ENCODE results near the gene TSPAN19. TPM values are rescaled to one million over a fixed set of nuclear protein-coding genes. Genes with fewer than 3 reads are reported as not detected.
A peak's percentile ranks its signal among the peaks of the same experiment; 100 is the strongest.

The TSPAN19 gene
- total RNA-seq, 1 donor from 2014 or later: 6.6 TPM

- intact Hi-C loops (cut with DNase I): no loop called here
- H3K36me3 ChIP-seq: no peaks in the 10 kb centered on the region
- no peaks in the 10 kb centered on the region for H3K4me1 ChIP-seq
- H3K4me3 ChIP-seq: no peak overlapping the region
- H3K27me3 ChIP-seq (ENCODE audit: low read depth): no peaks in the 10 kb centered on the region
- no peaks in the 10 kb centered on the region for H3K9me3 ChIP-seq
- no peak for DNase-seq
- H3K27ac ChIP-seq: no peak overlapping the region
- TF ChIP-seq CTCF (IDR thresholded peaks at IDR 0.05): no peak
- no peak for ATAC-seq
Measured at GRCh38 chr12:85060916-85061315, 24.8 kb upstream of the TSPAN19 start.

GRCh38 chr12:85059594-85059993 lies 23.5 kb upstream of the TSPAN19 start:
- no peak for DNase-seq
- intact Hi-C loops (cut with DNase I): no loop called here
- TF ChIP-seq CTCF (IDR thresholded peaks at IDR 0.05): no peak
- Histone ChIP-seq H3K9me3 (no peaks in the 10 kb centered on the region), H3K27ac (no peak overlapping the region), H3K36me3 (no peaks in the 10 kb centered on the region), H3K4me1 (no peaks in the 10 kb centered on the region), H3K4me3 (no peak overlapping the region), H3K27me3 (ENCODE audit: low read depth) (no peaks in the 10 kb centered on the region)
- no peak for ATAC-seq

DNA sequence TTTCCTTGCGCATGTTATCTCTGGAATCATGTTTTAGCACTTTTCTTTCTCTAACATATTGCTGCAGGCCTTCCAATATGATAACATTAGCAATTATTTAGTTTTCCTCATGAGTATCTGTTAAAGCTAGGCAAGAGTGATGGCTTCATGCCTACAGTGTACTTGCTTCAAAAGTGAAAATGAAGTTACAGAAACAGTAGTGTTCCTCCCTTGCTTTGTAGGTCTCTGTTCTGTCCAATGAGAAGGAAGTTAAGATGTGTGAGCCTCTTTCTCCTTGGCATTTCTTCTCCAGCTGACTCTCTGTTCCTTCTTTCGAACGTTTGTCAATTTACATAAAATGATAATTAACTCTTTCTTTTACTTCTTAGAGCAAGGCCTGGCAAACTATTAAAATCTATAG lies 22.3 kb upstream of the TSPAN19 start:
- intact Hi-C loops (cut with DNase I): no loop called here
- H3K27me3 ChIP-seq (ENCODE audit: low read depth): no peaks in the 10 kb centered on the region
- H3K4me1 ChIP-seq: no peaks in the 10 kb centered on the region
- no peak overlapping the region for H3K4me3 ChIP-seq
- TF ChIP-seq CTCF (IDR thresholded peaks at IDR 0.05): no peak
- H3K27ac ChIP-seq: no peak overlapping the region
- no peak for DNase-seq
- no peaks in the 10 kb centered on the region for H3K36me3 ChIP-seq
- ATAC-seq: no peak
- H3K9me3 ChIP-seq: no peaks in the 10 kb centered on the region

DNA sequence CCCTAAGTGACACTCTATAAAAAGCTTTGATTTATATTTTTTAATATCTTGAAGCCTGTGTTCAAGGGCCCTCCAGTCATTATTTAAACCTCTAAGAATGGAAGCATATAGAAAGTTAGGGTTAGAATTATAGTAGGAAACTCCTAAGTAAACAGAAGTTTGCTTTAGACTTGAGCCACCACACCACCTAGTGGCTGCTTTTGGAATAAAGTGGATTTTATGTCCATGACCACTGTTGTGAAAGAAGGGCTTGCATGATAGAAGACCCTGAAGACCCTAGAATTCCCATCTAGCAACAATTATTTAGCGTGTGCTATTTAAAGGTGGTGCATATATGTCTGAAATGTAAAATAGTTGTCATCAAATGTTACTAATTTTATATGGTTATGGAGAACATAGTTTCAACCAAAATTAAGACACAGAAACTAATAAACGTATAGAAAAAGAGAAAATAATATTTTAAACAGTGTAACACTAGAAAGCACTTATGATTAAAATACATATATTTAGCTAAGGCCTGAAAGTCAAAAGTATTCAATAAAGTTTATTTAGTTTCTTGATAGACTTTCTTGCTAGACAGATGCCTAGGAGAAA lies 21.4 kb upstream of the TSPAN19 start:
- DNase-seq: no peak
- Histone ChIP-seq H3K36me3 (no peaks in the 10 kb centered on the region), H3K4me3 (no peak overlapping the region), H3K27me3 (ENCODE audit: low read depth) (no peaks in the 10 kb centered on the region), H3K4me1 (no peaks in the 10 kb centered on the region), H3K27ac (no peak overlapping the region), H3K9me3 (no peaks in the 10 kb centered on the region)
- ATAC-seq: peak in 1 of 2 donors; percentile 64
- intact Hi-C loops (cut with DNase I): no loop called here
- TF ChIP-seq CTCF (IDR thresholded peaks at IDR 0.05): peak; percentile 73

DNA sequence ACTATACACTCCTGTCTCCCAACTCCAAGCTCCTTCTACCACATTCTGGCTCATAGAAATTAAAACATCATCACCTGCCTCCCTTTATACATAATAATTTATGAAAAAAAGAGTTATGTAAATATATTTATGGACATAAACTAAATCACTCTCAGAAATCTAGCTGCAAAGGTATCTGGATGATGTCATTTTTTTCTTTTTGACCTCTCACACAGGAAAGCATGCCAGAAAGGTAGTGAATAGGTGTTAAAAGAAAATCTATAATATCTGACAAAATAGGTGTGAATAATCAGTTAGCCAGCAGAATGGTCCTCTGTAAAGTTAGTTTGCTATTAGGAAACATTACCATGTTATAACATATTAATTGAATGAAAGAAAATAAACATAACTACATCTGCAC lies 7.8 kb upstream of the TSPAN19 start:
- Histone ChIP-seq H3K27me3 (ENCODE audit: low read depth) (no peaks in the 10 kb centered on the region), H3K36me3 (no peaks in the 10 kb centered on the region), H3K27ac (no peak overlapping the region), H3K9me3 (no peaks in the 10 kb centered on the region), H3K4me3 (no peak overlapping the region), H3K4me1 (no peaks in the 10 kb centered on the region)
- intact Hi-C loops (cut with DNase I): no loop called here
- ATAC-seq (no peak), DNase-seq (no peak)
- TF ChIP-seq CTCF (IDR thresholded peaks at IDR 0.05): no peak

GRCh38 chr12:85041395-85041794 lies 5.3 kb upstream of the TSPAN19 start:
- intact Hi-C loops (cut with DNase I): no loop called here
- Histone ChIP-seq H3K4me3 (no peak overlapping the region), H3K27ac (no peak overlapping the region), H3K36me3 (no peaks in the 10 kb centered on the region), H3K27me3 (ENCODE audit: low read depth) (no peaks in the 10 kb centered on the region), H3K9me3 (no peaks in the 10 kb centered on the region), H3K4me1 (no peaks in the 10 kb centered on the region)
- DNase-seq (no peak), ATAC-seq (no peak)
- no peak for TF ChIP-seq CTCF (IDR thresholded peaks at IDR 0.05)

All from lower lobe of right lung (tissue), 2 donors.